ENCODE data around the gene LRMDA.

GRCh38 chr10:76327441-76327840 lies 896.0 kb downstream of the LRMDA start:
- TF ChIP-seq, protein P1, sequence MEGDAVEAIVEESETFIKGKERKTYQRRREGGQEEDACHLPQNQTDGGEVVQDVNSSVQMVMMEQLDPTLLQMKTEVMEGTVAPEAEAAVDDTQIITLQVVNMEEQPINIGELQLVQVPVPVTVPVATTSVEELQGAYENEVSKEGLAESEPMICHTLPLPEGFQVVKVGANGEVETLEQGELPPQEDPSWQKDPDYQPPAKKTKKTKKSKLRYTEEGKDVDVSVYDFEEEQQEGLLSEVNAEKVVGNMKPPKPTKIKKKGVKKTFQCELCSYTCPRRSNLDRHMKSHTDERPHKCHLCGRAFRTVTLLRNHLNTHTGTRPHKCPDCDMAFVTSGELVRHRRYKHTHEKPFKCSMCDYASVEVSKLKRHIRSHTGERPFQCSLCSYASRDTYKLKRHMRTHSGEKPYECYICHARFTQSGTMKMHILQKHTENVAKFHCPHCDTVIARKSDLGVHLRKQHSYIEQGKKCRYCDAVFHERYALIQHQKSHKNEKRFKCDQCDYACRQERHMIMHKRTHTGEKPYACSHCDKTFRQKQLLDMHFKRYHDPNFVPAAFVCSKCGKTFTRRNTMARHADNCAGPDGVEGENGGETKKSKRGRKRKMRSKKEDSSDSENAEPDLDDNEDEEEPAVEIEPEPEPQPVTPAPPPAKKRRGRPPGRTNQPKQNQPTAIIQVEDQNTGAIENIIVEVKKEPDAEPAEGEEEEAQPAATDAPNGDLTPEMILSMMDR (IDR thresholded peaks at IDR 0.05), result no peak
- TF ChIP-seq POLR2A (IDR thresholded peaks at IDR 0.05), result no peak
- no peak for TF ChIP-seq POLR2AphosphoS5 (IDR thresholded peaks at IDR 0.05)
- TF ChIP-seq EP300 (IDR thresholded peaks at IDR 0.05), result no peak
